HG03354 (cell line): ENCODE results near the gene DAAM1.

ENCODE experiments used
- ATAC-seq: cut with Tn5 transposase; IDR thresholded peaks from one replicate; pipeline ENCODE4 v1.9.1; 2021; ENCODE audit warnings: mild to moderate bottlenecking; ENCODE audit not compliant: unreplicated experiment, poor library complexity, severe bottlenecking

Gene DAAM1

GRCh38 chr14:59377991-59378601 is 189.6 kb downstream of the DAAM1 start:
- ATAC-seq, result no peak

GRCh38 chr14:59389936-59390335 is 201.5 kb downstream of the DAAM1 start:
- no peak for ATAC-seq

GRCh38 chr14:59391388-59391787 is 202.9 kb downstream of the DAAM1 start:
- ATAC-seq, result no peak

GRCh38 chr14:59394268-59394667 is 205.8 kb downstream of the DAAM1 start:
- no peak for ATAC-seq

- ATAC-seq, result no peak
Measured at GRCh38 chr14:59395672-59396071, 207.2 kb downstream of the DAAM1 start.

- no peak for ATAC-seq
Measured at GRCh38 chr14:59398841-59399240, 210.4 kb downstream of the DAAM1 start.

GRCh38 chr14:59406454-59407245 is 218.2 kb downstream of the DAAM1 start:
- ATAC-seq, result no peak

- ATAC-seq, result no peak
Measured at GRCh38 chr14:59407246-59408010, 219.0 kb downstream of the DAAM1 start.

GRCh38 chr14:59415836-59416602 is 227.6 kb downstream of the DAAM1 start:
- no peak for ATAC-seq

GRCh38 chr14:59417311-59417710 is 228.8 kb downstream of the DAAM1 start:
- no peak for ATAC-seq

GRCh38 chr14:59419303-59419702 is 230.8 kb downstream of the DAAM1 start:
- ATAC-seq, result no peak
